Epithelial cell of proximal tubule (primary cell): ENCODE results near the gene ZCWPW2. TPM values are rescaled to one million over a fixed set of nuclear protein-coding genes. Genes with fewer than 3 reads are reported as not detected.

Experiments
- DNase-seq: peaks from one replicate; pipeline ENCODE4 v3.0.0-alpha.2; 2011; ENCODE audit warnings: low read depth
- H3K4me3 ChIP-seq: 2 replicates; pipeline ENCODE4 v1.5.1; 2011; ENCODE audit warnings: low read depth, mild to moderate bottlenecking, low read length
- total RNA-seq: library from RNA; depleted of rRNA; stranded (reverse); fragments of >200 nt; gene quantifications from 2 replicates; pipeline ENCODE4 v1.2.3, GENCODE V29; 2015
- TF ChIP-seq, protein P1 (sequence below): conservative IDR thresholded peaks from 2 replicates; pipeline ENCODE4 v1.5.1; 2012; ENCODE audit warnings: low read depth, mild to moderate bottlenecking, low read length

Gene ZCWPW2
- total RNA-seq, result 0.58 TPM in 1 of 2 replicates, not detected in the other

DNA sequence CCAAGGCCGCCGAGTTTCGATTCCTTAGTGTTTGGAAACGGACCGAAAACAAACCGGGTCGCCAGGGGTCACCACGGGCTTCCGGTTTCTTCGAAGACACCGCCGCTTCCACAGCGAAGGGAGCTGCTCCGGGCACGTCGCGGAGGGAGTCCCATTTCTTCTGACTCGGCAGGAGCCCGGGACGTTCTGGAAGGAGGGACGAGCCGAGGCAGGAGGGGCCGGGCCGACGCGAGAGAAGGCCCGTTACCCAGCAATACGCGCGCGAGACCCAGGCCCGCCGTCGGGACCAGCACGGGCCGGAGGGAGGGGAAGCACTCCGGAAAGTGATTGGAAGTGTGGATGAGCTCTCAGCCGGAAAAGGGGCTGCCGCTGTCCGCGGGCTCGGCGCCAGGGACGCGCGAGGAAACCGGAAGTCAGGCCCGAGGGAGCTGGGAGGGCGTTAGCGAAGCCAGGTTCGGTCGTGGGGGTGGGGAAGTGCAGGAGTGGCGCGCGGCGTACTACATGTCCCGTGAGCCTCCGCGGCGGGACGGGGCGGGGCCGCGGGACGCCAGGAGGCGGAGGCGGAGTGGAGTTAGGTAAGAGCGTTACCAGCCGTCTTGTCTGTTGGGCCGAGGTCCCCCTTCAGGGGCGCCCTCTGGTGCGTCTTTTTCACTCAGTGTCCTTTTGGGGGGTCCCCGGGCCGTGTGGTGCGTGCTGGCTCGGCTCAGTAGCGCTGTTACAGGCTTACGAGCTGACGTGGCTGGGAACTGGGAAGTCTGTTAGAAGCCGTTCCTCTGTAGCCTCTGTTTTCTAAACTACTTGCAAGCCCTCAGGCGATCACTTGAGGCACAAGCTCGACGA, at the start of gene ZCWPW2, which contains the start of gene AZI2:
Gene ZCWPW2, plus strand, starts transcription at position 93 of the 840 bp plus-strand sequence. CDS start 64,348 bp downstream, outside the sequence.
Gene AZI2, minus strand, starts transcription at position 196 of the 840 bp plus-strand sequence. CDS start 8,207 bp downstream, outside the sequence.
- peak; percentile 53 for DNase-seq
- TF ChIP-seq, protein P1, sequence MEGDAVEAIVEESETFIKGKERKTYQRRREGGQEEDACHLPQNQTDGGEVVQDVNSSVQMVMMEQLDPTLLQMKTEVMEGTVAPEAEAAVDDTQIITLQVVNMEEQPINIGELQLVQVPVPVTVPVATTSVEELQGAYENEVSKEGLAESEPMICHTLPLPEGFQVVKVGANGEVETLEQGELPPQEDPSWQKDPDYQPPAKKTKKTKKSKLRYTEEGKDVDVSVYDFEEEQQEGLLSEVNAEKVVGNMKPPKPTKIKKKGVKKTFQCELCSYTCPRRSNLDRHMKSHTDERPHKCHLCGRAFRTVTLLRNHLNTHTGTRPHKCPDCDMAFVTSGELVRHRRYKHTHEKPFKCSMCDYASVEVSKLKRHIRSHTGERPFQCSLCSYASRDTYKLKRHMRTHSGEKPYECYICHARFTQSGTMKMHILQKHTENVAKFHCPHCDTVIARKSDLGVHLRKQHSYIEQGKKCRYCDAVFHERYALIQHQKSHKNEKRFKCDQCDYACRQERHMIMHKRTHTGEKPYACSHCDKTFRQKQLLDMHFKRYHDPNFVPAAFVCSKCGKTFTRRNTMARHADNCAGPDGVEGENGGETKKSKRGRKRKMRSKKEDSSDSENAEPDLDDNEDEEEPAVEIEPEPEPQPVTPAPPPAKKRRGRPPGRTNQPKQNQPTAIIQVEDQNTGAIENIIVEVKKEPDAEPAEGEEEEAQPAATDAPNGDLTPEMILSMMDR, result peak; percentile 18
- peak within 1 kb of the TSS; percentile 82 for H3K4me3 ChIP-seq

- TF ChIP-seq, protein P1, result no peak
- no peak overlapping the region for H3K4me3 ChIP-seq
- no peak for DNase-seq
Observed at GRCh38 chr3:28299705-28300104, 48.8 kb upstream of the ZCWPW2 start.

DNA sequence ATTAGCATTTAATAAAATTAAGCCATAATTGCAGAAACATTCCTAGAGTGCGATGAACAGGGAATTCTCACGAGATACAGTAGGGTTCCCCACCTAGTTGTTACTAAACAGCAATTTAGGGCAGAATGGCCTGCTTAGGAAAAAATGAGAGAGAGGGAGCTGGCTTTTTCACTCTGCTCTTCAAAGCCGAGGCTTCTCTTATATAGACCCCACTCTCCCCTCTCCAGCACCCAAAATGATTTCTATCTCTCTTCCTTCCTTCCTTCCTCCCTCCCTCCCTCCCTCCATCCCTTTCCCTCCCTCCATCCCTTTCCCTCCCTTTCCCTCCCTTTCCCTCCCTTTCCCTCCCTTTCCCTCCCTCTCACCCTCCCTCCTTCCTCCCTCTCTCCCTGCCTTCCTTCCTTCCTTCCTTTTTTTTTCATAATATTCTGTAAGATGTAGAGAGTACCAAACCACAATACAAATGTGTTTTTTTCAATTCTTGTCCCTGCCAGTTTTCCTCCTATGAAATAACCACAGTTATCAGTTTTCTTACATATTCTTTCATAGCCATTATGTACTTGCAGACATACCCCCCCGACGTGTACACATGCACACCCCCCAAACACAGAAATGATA, 48.1 kb upstream of the ZCWPW2 start:
- H3K4me3 ChIP-seq, result no peak overlapping the region
- DNase-seq, result no peak
- TF ChIP-seq, protein P1, result no peak

- H3K4me3 ChIP-seq, result no peak overlapping the region
- TF ChIP-seq, protein P1, result no peak
- no peak for DNase-seq
Observed at GRCh38 chr3:28301688-28302087, 46.8 kb upstream of the ZCWPW2 start.

- TF ChIP-seq, protein P1, result no peak
- H3K4me3 ChIP-seq, result no peak overlapping the region
- DNase-seq, result no peak
Observed at GRCh38 chr3:28308196-28308595, 40.3 kb upstream of the ZCWPW2 start.

GRCh38 chr3:28315711-28316110, 32.8 kb upstream of the ZCWPW2 start:
- no peak overlapping the region for H3K4me3 ChIP-seq
- no peak for DNase-seq
- TF ChIP-seq, protein P1, result no peak
